Naive B cell (primary cell): Measurements from ENCODE around the gene SGK1. TPM values are rescaled to one million over a fixed set of nuclear protein-coding genes. Genes with fewer than 3 reads are reported as not detected.

Experiments used
- ATAC-seq, 2 donors: fragments of 150-1000 bp; cut with Tn5 transposase; 2 replicates each; pipeline ENCODE4 v1.10.0; 2021; ENCODE audit warnings: low read depth in 2 of 2, mild to moderate bottlenecking in 2 of 2, moderate library complexity in 2 of 2
- DNase-seq: peaks from one replicate; pipeline ENCODE4 v3.0.0; 2022
- H3K27ac Mint-ChIP-seq, 6 donors: one replicate each; pipeline ENCODE4 v1.8.0; 2020 to 2022; ENCODE audit warnings: mild to moderate bottlenecking in 6 of 6, mixed read lengths in 6 of 6, moderate library complexity in 5 of 6, inconsistent platforms in 2 of 6
- H3K27me3 Mint-ChIP-seq, 3 donors: one replicate each; pipeline ENCODE4 v1.8.0; 2021 to 2022; ENCODE audit warnings: mixed read lengths in 3 of 3, mild to moderate bottlenecking in 1 of 3
- H3K36me3 Mint-ChIP-seq, 2 donors: one replicate each; pipeline ENCODE4 v1.8.0; 2020 to 2022; ENCODE audit warnings: mixed read lengths in 2 of 2, inconsistent platforms in 1 of 2, mild to moderate bottlenecking in 1 of 2
- H3K4me1 Mint-ChIP-seq, 3 donors: one replicate each; pipeline ENCODE4 v1.8.0; 2020 to 2022; ENCODE audit warnings: mixed read lengths in 3 of 3, inconsistent platforms in 1 of 3, mild to moderate bottlenecking in 1 of 3, moderate library complexity in 1 of 3
- H3K4me3 Mint-ChIP-seq, 8 donors: one replicate each; pipeline ENCODE4 v1.8.0; 2020 to 2022; ENCODE audit warnings: mild to moderate bottlenecking in 8 of 8, mixed read lengths in 8 of 8, moderate library complexity in 8 of 8, inconsistent platforms in 2 of 8
- H3K9me3 Mint-ChIP-seq, 7 donors: one replicate each; pipeline ENCODE4 v1.8.0; 2020 to 2022; ENCODE audit warnings: mixed read lengths in 7 of 7, mild to moderate bottlenecking in 5 of 7, inconsistent platforms in 2 of 7, moderate library complexity in 1 of 7
- polyA plus RNA-seq, 6 donors: library from polyadenylated mRNA; unstranded; fragments of 300-500 nt; fragmentation: Illumina TruSeq; gene quantifications; one replicate each; pipeline ENCODE4 v1.2.3, GENCODE V29; 2021; ENCODE audit warnings: low read depth in 6 of 6

Gene SGK1
- 10 to 100 TPM in 4 of 6 donors, 1 to 10 TPM in 2; 6.6 to 59.1 (median 24.3) TPM for polyA plus RNA-seq

DNA sequence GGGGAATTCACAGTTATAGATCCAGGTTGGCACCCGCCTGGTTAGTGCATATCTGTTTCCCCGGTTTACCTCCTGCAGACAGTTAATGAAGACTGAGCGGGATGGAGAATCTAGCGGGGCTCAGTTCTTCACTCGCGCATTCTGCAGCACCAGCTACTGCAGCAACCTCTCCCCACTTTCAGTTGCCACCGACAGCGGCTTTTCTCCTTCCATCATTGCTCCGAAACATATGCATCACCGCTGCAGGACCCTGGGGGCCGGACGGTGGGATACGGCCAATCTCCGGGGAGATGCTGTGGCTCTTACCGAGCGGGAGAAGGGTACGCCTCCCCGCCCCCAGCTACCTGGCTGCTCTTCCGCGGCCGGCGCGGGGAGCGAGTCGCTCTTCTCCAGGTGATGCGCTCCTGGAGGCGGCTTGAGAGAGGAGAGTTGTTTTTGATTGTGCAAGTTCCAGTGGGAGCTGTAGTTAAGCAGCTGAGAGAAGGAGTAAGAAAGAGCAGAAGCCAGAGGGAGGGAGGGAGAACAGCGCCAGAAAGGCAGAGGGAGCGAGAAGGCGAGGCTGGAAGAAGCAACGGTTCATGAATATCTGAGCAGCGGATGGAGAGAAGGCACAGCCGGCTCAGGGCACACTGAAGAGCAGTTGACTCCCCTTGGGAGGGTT lies at the start of gene SGK1:
TSS of gene SGK1 (minus strand) at position 642 of the 661 bp plus-strand sequence. CDS start 652 bp downstream, outside the sequence.
- H3K4me3 Mint-ChIP-seq = peak within 1 kb of the TSS; percentile 72 to 93 (median 90)
- H3K36me3 Mint-ChIP-seq = peaks cover 0 to 7% of the 10 kb centered on the region in 2 donors
- peaks cover 24 to 42% (median 39%) of the 10 kb centered on the region in 3 donors for H3K27me3 Mint-ChIP-seq
- peak; percentile 61 to 67 for ATAC-seq
- DNase-seq = peak; percentile 2
- H3K27ac Mint-ChIP-seq = peak within 1 kb of the TSS in 4 of 6 donors; percentile 5 to 48 (median 26)
- H3K9me3 Mint-ChIP-seq = peaks cover 0 to 23% (median 13%) of the 10 kb centered on the region in 7 donors
- H3K4me1 Mint-ChIP-seq = peaks cover 10 to 15% (median 15%) of the 10 kb centered on the region in 3 donors

DNA sequence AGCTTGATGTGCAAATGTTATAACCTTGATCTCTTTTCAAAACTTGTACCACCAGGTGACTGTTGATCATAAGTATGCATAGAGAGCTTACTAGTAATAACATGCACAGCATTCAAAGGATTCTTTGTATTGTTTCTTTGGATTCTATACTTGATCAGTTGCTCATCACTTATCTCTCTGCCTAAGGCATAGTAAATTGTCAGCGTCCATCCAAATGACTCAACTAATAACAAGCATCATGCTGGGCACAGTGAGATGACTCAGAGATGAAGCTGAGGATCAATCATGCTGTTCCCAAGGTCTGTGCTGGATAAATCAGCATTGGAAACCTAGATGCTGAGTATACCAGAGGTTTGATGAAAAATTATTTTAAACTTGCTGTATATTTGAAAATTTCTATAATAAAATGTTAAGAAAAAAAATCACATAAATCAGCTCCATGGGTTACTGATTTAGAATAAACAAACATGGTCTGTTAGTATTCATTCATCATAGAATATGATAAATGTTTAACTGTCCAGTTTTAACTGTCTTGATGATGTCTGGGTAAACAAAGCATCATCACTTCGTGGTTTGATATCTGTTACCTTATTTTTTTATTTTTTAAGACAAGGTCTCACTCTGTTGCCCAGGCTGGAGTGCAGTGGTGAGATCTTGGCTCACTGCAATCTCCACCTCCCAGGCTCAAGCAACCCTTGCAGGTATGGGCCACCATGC lies 45.6 kb upstream of the SGK1 start:
- Mint-ChIP-seq H3K27ac (no peak overlapping the region), H3K4me1 (peaks cover 0 to 2% (median 0%) of the 10 kb centered on the region in 3 donors), H3K36me3 (no peaks in the 10 kb centered on the region), H3K4me3 (no peak overlapping the region), H3K9me3 (no peaks in the 10 kb centered on the region), H3K27me3 (no peaks in the 10 kb centered on the region)
- ATAC-seq = no peak
- no peak for DNase-seq

DNA sequence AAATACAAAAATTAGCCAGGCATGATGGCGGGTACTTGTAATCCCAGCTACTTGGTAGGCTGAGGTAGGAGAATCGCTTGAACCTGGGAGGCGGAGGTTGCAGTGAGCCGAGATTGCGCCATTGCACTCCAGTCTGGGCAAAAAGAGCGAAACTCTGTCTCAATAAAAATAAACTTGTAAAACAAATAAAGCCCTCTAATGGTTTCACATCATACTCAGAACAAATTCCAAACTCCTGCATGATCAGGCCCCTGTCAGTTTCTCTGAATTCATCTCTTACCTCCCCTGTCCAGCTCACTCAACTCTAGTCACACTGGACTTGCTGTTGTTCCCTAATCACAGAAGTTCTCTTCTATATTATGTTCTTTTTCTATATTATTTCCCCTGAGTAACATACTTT lies 43.1 kb upstream of the SGK1 start:
- Mint-ChIP-seq H3K27ac (no peak overlapping the region), H3K4me1 (no peaks in the 10 kb centered on the region), H3K36me3 (peaks cover 0 to 4% of the 10 kb centered on the region in 2 donors), H3K4me3 (no peak overlapping the region), H3K27me3 (no peaks in the 10 kb centered on the region), H3K9me3 (peaks cover 0 to 14% (median 9%) of the 10 kb centered on the region in 7 donors)
- DNase-seq = no peak
- no peak for ATAC-seq

DNA sequence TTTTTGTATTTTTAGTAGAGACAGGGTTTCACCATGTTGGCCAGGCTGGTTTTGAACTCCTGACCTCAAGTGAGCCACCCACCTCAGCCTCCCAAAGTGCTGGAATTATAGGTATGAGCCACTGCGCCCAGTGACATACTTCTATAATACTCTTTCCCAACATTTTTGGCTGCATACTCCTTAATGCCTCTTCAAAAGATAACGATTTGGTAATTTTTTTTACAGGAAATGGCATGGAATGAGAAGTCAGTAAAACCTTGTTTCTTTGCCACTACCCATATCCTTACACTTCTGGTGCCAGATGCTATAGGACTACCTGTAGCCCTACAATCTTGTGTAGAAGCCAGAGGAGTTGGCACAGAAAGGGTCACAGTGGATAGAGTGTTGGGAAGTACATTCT lies 41.4 kb upstream of the SGK1 start:
- DNase-seq (no peak), ATAC-seq (no peak)
- Mint-ChIP-seq H3K27ac (no peak overlapping the region), H3K4me3 (no peak overlapping the region), H3K27me3 (no peaks in the 10 kb centered on the region), H3K9me3 (peaks cover 0 to 26% (median 17%) of the 10 kb centered on the region in 7 donors), H3K36me3 (peaks cover 5 to 6% of the 10 kb centered on the region in 2 donors), H3K4me1 (no peaks in the 10 kb centered on the region)

DNA sequence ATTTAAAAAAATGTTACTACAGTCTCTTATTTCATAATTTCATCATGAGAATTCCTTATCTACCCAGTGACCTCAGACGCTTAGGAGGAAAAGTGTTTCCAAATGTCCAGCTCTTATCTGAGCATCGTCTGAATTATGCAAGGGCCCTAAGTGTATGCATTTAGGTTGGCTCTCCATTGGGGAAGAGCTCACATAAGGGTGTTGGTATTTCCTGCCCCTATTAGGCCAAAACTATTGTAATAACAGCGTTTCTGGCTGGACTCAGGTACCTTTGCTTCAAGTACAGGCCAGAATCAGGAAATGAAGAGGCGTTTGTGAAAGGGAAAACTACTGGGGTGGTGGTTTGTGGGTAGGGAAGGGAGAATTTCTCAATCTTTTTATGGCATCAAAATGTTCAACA lies 40.4 kb upstream of the SGK1 start:
- DNase-seq (no peak), ATAC-seq (no peak)
- H3K9me3 Mint-ChIP-seq = peaks cover 0 to 26% (median 17%) of the 10 kb centered on the region in 7 donors
- H3K4me3 Mint-ChIP-seq = no peak overlapping the region
- peak overlapping the region in 1 of 6 donors; percentile 5 for H3K27ac Mint-ChIP-seq
- peaks cover 5 to 6% of the 10 kb centered on the region in 2 donors for H3K36me3 Mint-ChIP-seq
- H3K27me3 Mint-ChIP-seq = no peaks in the 10 kb centered on the region
- H3K4me1 Mint-ChIP-seq = no peaks in the 10 kb centered on the region

DNA sequence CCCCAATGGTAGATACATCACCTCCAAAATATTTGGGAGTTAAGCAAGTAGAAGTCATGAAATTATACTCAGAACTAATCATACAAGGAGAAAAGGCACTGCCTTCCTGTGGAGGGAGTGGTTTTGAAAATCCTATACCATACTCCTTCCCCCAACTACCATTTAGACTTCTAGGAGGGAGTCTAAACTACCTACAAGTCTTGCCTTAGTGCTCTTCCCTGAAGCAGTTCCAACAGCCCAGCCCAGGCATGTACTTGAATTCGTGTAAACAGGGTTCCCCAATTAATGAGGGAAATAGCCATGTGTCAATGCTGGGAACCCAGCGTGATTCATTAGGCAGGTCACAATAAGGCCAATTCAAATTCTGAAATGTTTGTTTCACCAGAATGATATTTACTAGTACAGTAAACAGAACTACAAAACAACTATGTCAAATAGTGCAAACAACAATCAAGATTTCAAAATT lies 39.1 kb upstream of the SGK1 start:
- ATAC-seq (no peak), DNase-seq (no peak)
- H3K36me3 Mint-ChIP-seq = peaks cover 5 to 6% of the 10 kb centered on the region in 2 donors
- H3K4me1 Mint-ChIP-seq = peaks cover 0 to 6% (median 2%) of the 10 kb centered on the region in 3 donors
- no peaks in the 10 kb centered on the region for H3K27me3 Mint-ChIP-seq
- H3K9me3 Mint-ChIP-seq = peaks cover 0 to 26% (median 17%) of the 10 kb centered on the region in 7 donors
- H3K27ac Mint-ChIP-seq = no peak overlapping the region
- no peak overlapping the region for H3K4me3 Mint-ChIP-seq

DNA sequence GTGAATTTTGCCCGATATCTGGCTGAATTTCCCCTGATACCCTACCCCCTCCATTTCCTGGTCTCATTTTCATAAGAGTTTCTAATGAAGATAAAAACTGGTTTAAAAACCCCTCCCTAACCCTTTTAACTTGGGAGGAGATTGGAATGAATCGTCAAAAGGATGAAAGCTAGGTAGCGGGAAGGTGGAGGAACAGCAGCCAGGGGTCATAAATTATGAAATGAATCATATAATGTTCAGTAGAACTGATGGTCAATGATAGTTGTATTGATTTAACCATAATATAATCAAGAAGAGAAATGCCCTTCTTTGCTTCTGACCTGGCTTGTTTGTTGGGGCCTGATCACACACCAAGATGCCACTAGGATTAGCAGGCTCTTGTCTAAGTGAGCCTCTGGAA lies 38.5 kb upstream of the SGK1 start:
- peaks cover 0 to 12% (median 8%) of the 10 kb centered on the region in 3 donors for H3K4me1 Mint-ChIP-seq
- DNase-seq (no peak), ATAC-seq (no peak)
- H3K27me3 Mint-ChIP-seq = no peaks in the 10 kb centered on the region
- H3K4me3 Mint-ChIP-seq = no peak overlapping the region
- no peak overlapping the region for H3K27ac Mint-ChIP-seq
- peaks cover 0 to 26% (median 17%) of the 10 kb centered on the region in 7 donors for H3K9me3 Mint-ChIP-seq
- H3K36me3 Mint-ChIP-seq = peaks cover 5 to 6% of the 10 kb centered on the region in 2 donors

DNA sequence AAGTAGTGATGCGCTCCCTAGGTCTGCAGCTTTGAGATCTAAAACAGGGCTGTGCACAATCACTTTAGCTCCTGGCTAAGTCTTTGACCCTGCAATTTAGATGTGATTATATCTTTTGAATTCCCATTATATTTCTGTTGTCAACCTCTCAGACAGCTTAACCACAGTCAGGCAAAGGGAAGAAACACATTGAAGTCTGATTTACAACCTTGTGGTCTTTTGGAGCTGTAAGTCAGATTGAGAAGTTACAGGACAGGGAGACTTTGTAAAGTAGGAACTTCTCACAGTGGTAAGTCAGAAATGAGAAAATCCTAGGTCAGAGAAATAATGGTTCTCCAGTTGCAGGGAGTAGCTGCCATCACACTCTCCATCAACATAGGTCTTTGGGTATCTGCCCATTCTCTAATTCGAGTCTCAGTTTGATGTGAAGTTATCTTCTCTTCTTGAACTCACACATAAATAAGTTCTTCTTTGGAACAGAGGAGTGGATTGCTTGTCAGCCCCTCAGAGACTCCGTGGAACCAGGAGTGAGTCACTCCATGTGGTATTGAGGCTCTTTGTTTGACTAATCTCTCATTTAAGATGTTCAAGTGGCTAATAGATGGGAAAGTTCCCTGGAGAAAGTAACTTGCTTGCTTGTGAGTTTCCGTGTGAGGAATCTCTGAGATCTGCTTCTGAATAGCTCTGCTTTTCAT lies 35.0 kb upstream of the SGK1 start:
- Mint-ChIP-seq H3K9me3 (peaks cover 0 to 26% (median 17%) of the 10 kb centered on the region in 7 donors), H3K36me3 (peaks cover 5 to 6% of the 10 kb centered on the region in 2 donors), H3K27ac (peak overlapping the region in 1 of 6 donors; percentile 45), H3K4me3 (no peak overlapping the region), H3K27me3 (no peaks in the 10 kb centered on the region), H3K4me1 (peaks cover 0 to 13% (median 8%) of the 10 kb centered on the region in 3 donors)
- ATAC-seq (no peak), DNase-seq (no peak)

DNA sequence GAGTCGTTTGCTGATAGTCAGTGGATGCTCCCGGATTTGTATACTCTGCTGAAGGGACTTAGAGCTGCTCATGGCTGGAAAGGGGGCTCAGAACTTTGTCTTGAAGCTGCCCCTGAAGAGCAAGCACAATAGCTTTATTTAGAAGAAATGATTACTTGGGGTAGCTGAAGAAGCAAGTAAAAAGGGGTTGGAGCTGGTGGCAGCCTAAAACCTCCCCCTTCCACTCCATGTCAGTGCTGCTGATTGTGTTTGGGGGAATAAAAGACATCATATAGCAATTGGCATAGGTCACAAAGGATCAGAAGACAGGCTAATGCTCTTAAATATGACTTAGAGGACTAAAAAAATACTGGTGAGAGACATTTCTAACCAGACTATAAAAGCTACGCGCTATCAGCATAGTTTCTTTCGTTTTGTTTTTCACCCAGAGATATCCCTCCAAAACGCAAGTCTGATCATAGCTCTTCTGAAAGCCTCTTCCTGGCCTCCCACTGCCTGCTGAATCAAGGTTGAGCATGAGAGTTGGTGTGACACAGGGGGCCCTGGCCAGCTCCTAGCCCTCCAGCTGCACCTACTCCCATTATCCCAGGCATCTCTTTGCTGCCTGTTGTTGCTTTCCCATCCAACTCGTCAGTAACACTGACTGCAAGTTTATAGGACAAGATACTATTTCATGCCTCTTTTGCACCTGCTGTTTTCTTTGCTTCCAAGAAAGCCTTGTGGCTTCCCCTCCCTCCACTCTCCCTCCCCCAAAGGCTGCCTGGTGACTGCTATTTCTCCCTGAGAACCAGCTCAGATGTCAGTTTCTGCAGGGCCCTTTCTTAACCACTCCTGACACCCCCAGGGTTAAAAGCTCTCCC lies 33.9 kb upstream of the SGK1 start:
- peak overlapping the region in 6 of 8 donors; percentile 2 to 68 (median 34) for H3K4me3 Mint-ChIP-seq
- ATAC-seq (no peak), DNase-seq (no peak)
- H3K9me3 Mint-ChIP-seq = peaks cover 0 to 23% (median 15%) of the 10 kb centered on the region in 7 donors
- peaks cover 5 to 6% of the 10 kb centered on the region in 2 donors for H3K36me3 Mint-ChIP-seq
- H3K27me3 Mint-ChIP-seq = no peaks in the 10 kb centered on the region
- peaks cover 0 to 13% (median 8%) of the 10 kb centered on the region in 3 donors for H3K4me1 Mint-ChIP-seq
- H3K27ac Mint-ChIP-seq = peak overlapping the region in 3 of 6 donors; percentile 10 to 88 (median 16)

DNA sequence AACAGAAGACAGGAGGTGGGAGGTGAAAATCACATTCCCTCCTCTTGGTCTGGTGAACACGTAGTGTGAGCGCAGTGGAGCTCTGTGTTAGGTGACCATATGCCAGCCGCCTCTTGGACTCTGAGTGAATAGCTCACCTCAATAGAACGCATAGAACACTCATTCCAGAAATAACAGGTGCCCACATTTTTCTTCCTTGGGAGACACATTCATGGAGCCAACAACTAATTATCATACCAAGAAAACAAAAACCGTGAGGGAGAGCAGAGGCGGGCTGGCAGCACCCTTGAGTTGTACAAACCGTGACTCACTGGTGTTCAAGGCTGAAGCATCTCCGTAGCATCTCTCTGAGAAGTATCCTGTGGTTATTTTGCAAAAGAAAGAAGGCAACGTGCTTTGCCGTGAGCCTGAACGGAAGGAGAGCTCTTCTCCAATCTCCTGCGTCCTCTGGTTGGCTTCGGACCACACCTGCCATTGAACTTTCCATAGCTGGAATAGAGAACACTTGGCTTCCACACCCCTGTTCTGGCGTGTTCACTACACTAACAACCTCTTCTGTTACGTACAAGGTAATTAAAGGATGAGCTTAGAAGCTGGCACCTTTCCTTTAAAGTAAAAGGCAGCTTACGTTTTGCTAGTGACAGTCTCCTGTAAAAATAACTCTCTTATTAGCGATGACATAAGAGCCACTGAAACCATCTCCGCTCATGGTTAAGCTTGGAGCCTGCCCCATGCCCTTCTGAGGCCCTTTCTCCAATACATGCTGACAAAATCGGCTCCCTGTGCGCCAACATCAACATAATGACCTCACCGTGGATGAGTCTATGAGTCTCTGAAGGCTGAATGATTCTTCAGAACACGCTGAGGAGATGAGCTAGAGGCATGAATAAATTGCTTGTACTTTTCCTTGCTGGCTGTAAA lies 30.2 kb upstream of the SGK1 start:
- H3K4me1 Mint-ChIP-seq = peaks cover under 1 to 18% (median 8%) of the 10 kb centered on the region in 3 donors
- H3K27ac Mint-ChIP-seq = no peak overlapping the region
- peaks cover 0 to 2% of the 10 kb centered on the region in 2 donors for H3K36me3 Mint-ChIP-seq
- H3K9me3 Mint-ChIP-seq = peaks cover 0 to under 1% (median 0%) of the 10 kb centered on the region in 7 donors
- DNase-seq (no peak), ATAC-seq (no peak)
- peak overlapping the region in 1 of 8 donors; percentile 61 for H3K4me3 Mint-ChIP-seq
- H3K27me3 Mint-ChIP-seq = no peaks in the 10 kb centered on the region

DNA sequence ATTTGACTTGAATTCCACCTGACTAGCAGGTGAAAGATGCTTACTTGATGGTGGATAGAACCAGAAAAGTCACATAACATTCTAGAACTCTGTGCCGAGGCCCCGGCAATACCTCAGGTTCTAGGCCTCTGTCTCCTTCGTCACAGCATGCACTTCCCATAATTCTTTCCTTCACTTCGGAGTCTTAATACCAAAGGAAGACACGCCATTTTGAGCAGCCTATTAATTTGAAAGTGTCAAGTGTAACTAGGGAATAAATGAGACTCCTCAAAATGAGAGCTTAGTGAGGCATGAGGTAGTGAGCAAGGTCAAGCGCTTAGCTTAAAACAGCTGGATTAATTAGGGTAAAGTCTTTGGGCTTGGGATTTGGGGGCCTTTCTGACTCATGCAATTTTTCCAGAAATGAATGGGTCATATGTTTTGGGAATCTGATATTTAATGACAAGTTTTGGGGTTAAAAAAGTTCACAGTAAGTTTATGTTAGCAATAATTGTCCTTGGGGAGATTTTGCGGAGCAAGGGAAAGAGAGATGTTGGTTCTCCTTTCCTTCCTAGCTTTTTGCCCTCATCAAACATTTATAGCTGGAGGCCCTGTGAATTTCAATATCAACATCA lies 29.1 kb upstream of the SGK1 start:
- no peak overlapping the region for H3K4me3 Mint-ChIP-seq
- ATAC-seq = no peak
- DNase-seq = no peak
- H3K36me3 Mint-ChIP-seq = peaks cover 0 to 8% of the 10 kb centered on the region in 2 donors
- H3K9me3 Mint-ChIP-seq = peaks cover 0 to 6% (median 0%) of the 10 kb centered on the region in 7 donors
- no peaks in the 10 kb centered on the region for H3K27me3 Mint-ChIP-seq
- peaks cover 5 to 12% (median 6%) of the 10 kb centered on the region in 3 donors for H3K4me1 Mint-ChIP-seq
- H3K27ac Mint-ChIP-seq = no peak overlapping the region
